ENCODE results near the gene PRKAG2.
"Not testable (repeated sequence)": the region's sequence is repeated elsewhere in the genome, so short reads cannot be mapped to it uniquely, and the experiment has no call there.

Gene PRKAG2

GRCh38 chr7:151575410-151575809 lies 301.5 kb downstream of the PRKAG2 start:
- Histone ChIP-seq H3K4me2 (ENCODE audit: low read length) (no peak overlapping the region), H3K27me3 (ENCODE audit: control insufficient read depth, insufficient read depth, low read length) (no peaks in the 10 kb centered on the region), H2AFZ (no peak overlapping the region), H3K36me3 (ENCODE audit: control insufficient read depth, insufficient read depth, low read length) (no peaks in the 10 kb centered on the region), H3K4me3 (ENCODE audit: low read depth, low read length) (no peak overlapping the region), H3K9me3 (ENCODE audit: control insufficient read depth, low read length) (no peaks in the 10 kb centered on the region), H3K79me2 (peaks cover 2% of the 10 kb centered on the region), H3K27ac (no peak overlapping the region), H3K9ac (no peak overlapping the region), H3K4me1 (no peaks in the 10 kb centered on the region)
- TF ChIP-seq, protein P1, sequence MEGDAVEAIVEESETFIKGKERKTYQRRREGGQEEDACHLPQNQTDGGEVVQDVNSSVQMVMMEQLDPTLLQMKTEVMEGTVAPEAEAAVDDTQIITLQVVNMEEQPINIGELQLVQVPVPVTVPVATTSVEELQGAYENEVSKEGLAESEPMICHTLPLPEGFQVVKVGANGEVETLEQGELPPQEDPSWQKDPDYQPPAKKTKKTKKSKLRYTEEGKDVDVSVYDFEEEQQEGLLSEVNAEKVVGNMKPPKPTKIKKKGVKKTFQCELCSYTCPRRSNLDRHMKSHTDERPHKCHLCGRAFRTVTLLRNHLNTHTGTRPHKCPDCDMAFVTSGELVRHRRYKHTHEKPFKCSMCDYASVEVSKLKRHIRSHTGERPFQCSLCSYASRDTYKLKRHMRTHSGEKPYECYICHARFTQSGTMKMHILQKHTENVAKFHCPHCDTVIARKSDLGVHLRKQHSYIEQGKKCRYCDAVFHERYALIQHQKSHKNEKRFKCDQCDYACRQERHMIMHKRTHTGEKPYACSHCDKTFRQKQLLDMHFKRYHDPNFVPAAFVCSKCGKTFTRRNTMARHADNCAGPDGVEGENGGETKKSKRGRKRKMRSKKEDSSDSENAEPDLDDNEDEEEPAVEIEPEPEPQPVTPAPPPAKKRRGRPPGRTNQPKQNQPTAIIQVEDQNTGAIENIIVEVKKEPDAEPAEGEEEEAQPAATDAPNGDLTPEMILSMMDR (IDR thresholded peaks at IDR 0.05), result no peak

GRCh38 chr7:151573046-151573445 lies 303.9 kb downstream of the PRKAG2 start:
- H3K27me3 ChIP-seq (ENCODE audit: control insufficient read depth, insufficient read depth, low read length); H3K9me3 ChIP-seq (ENCODE audit: control insufficient read depth, low read length); H2AFZ ChIP-seq; H3K4me3 ChIP-seq (ENCODE audit: low read depth, low read length); H3K9ac ChIP-seq; H3K27ac ChIP-seq; H3K79me2 ChIP-seq; H3K36me3 ChIP-seq (ENCODE audit: control insufficient read depth, insufficient read depth, low read length); H3K4me2 ChIP-seq (ENCODE audit: low read length): not testable (repeated sequence)
- H3K4me1 ChIP-seq, result peaks cover 10% of the 10 kb centered on the region

DNA sequence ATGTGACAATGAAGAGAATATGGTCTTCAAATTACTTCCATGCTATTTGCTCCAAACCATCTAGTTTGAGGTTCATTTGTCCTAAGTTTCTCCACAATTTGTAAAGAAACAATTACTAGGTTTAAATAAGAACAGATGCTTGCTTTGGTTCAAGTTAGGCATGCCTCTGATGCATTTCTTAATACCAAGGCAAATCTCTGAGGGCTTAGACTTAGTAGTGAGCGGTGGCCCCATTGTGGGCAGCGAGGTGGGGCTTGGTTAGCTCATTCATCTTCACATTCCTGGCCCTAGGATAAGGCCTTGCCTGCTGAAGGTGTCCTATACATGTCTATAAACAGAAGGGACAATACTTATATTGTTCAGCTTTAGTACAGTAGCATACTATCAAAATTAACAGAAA lies 304.8 kb downstream of the PRKAG2 start:
- H3K27ac ChIP-seq, result no peak overlapping the region
- H2AFZ ChIP-seq, result no peak overlapping the region
- no peak overlapping the region for H3K4me3 ChIP-seq (ENCODE audit: low read depth, low read length)
- peaks cover 17% of the 10 kb centered on the region for H3K4me1 ChIP-seq
- no peak overlapping the region for H3K9ac ChIP-seq
- no peak overlapping the region for H3K4me2 ChIP-seq (ENCODE audit: low read length)
- no peaks in the 10 kb centered on the region for H3K27me3 ChIP-seq (ENCODE audit: control insufficient read depth, insufficient read depth, low read length)
- no peaks in the 10 kb centered on the region for H3K79me2 ChIP-seq
- TF ChIP-seq, protein P1 (IDR thresholded peaks at IDR 0.05), result no peak
- no peaks in the 10 kb centered on the region for H3K9me3 ChIP-seq (ENCODE audit: control insufficient read depth, low read length)
- H3K36me3 ChIP-seq (ENCODE audit: control insufficient read depth, insufficient read depth, low read length), result no peaks in the 10 kb centered on the region

DNA sequence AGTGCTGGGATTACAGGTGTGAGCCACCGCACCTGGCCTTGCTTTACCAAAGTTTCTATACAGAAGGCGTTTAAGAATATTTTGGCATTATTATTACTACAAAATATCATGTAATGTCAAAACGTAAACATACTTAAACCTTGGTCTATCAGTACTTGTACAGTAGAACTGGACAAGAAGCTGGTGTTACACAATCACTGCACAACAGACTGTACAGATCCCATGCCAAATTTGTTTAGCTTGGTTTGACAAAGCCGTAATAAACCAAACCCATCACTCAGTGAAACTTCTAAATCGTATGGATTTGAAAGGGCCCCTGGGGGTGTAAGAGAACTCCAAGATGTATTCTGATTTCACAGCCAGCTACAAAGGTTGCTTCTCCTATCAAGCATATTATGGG lies 305.4 kb downstream of the PRKAG2 start:
- Histone ChIP-seq H3K9me3 (ENCODE audit: control insufficient read depth, low read length) (no peaks in the 10 kb centered on the region), H3K4me1 (peaks cover 17% of the 10 kb centered on the region), H3K36me3 (ENCODE audit: control insufficient read depth, insufficient read depth, low read length) (no peaks in the 10 kb centered on the region), H3K79me2 (no peaks in the 10 kb centered on the region), H3K27ac (no peak overlapping the region), H3K4me2 (ENCODE audit: low read length) (no peak overlapping the region), H2AFZ (no peak overlapping the region), H3K27me3 (ENCODE audit: control insufficient read depth, insufficient read depth, low read length) (no peaks in the 10 kb centered on the region), H3K4me3 (ENCODE audit: low read depth, low read length) (no peak overlapping the region), H3K9ac (no peak overlapping the region)
- TF ChIP-seq, protein P1 (IDR thresholded peaks at IDR 0.05), result no peak

DNA sequence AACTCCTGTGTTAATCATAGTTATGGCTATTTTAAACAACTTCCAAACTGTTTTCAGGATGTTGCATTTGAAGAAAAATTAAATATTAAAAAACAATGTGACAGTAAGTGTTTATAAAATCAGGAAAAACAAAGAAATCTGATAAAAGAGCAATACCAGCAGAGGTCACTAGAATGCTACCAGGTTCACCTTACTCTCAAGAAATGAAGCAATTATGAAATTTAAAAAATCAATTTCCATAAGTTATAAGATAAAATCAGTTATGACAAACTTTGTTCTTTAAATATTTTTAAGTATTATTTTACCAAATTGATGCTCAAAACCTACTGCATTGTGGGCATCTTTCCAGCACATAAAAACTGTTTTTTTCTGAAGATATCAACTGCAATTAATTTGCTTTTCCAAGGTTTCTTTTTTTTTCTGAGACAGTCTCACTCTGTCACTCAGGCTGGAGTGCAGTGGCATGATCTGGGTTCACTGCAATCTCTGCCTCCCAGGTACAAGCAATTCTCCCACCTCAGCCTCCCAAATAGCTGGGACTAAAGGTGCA lies 306.5 kb downstream of the PRKAG2 start:
- Histone ChIP-seq H3K4me1 (peaks cover 21% of the 10 kb centered on the region), H3K9me3 (ENCODE audit: control insufficient read depth, low read length) (no peaks in the 10 kb centered on the region), H3K36me3 (ENCODE audit: control insufficient read depth, insufficient read depth, low read length) (no peaks in the 10 kb centered on the region), H3K9ac (no peak overlapping the region), H3K27me3 (ENCODE audit: control insufficient read depth, insufficient read depth, low read length) (no peaks in the 10 kb centered on the region), H3K27ac (no peak overlapping the region), H3K4me3 (ENCODE audit: low read depth, low read length) (no peak overlapping the region), H3K4me2 (ENCODE audit: low read length) (no peak overlapping the region), H3K79me2 (no peaks in the 10 kb centered on the region), H2AFZ (no peak overlapping the region)
- TF ChIP-seq, protein P1 (IDR thresholded peaks at IDR 0.05), result peak; percentile 59
